ENCODE measurements around the gene CCL13. TPM values are rescaled to one million over a fixed set of nuclear protein-coding genes. Genes with fewer than 3 reads are reported as not detected.

CCL13 gene
- total and polyA plus RNA-seq, 2 of the 8 experiments (the other 6 are each of a cell fraction or from before 2014, with no cell fraction given): not detected

DNA sequence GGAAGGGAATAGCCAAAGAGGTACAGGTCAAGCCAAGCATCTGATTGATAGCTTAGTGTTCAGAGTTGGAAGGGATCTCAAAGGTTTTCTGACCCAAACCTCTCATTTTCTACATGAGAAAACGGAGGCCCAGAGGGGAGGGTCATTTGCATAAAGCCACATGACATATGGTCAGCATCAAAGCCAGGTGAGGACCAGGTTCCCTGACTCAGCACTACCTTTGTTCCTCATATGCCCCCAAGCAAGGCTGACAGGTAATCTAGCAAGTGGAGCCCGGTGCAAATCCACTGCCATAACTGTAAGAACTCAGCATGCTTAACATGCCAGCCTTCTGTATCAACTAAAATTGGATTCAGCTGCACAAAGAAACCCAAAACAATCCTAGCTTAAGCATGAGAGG, 35.0 kb downstream of the CCL13 start (continued):
- TF ChIP-seq USF2 (IDR thresholded peaks at IDR 0.05; ENCODE audit: low read length): no peak
